Measurements from ENCODE around the gene RNF152.

The RNF152 gene

GRCh38 chr18:61926532-61926931 is 33.7 kb upstream of the RNF152 start:
- no peak for DNase-seq (ENCODE audit: low read depth)
- TF ChIP-seq CTCF (IDR thresholded peaks at IDR 0.05; ENCODE audit: control insufficient read depth, extremely low read depth, insufficient read depth) = no peak
- H3K4me3 ChIP-seq (ENCODE audit: low read depth, low read length) = no peak overlapping the region

DNA sequence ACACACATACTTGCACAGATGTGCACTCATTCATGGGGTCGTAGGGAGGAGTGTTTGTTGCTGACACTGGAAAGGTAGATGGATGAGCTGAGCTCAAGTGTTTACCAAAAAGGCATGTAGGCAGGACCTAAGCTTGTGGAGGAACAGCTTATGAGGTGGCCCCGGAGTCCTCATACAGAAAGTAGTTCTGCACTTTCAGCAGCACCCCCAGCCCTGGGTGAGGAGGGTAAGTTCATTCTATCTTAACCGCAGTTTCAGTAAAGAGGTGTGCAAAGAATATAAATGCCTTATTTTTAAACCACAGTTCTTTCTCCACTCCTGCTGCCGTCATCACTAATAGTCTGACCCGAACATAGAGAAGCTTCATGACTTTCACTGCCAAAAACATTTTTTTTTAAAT is 31.7 kb upstream of the RNF152 start:
- DNase-seq (ENCODE audit: low read depth) = no peak
- TF ChIP-seq CTCF (IDR thresholded peaks at IDR 0.05; ENCODE audit: control insufficient read depth, extremely low read depth, insufficient read depth) = no peak
- no peak overlapping the region for H3K4me3 ChIP-seq (ENCODE audit: low read depth, low read length)

- H3K4me3 ChIP-seq (ENCODE audit: low read depth, low read length) = no peak overlapping the region
- no peak for TF ChIP-seq CTCF (IDR thresholded peaks at IDR 0.05; ENCODE audit: control insufficient read depth, extremely low read depth, insufficient read depth)
- no peak for DNase-seq (ENCODE audit: low read depth)
Measured at GRCh38 chr18:61922435-61922834, 29.6 kb upstream of the RNF152 start.

DNA sequence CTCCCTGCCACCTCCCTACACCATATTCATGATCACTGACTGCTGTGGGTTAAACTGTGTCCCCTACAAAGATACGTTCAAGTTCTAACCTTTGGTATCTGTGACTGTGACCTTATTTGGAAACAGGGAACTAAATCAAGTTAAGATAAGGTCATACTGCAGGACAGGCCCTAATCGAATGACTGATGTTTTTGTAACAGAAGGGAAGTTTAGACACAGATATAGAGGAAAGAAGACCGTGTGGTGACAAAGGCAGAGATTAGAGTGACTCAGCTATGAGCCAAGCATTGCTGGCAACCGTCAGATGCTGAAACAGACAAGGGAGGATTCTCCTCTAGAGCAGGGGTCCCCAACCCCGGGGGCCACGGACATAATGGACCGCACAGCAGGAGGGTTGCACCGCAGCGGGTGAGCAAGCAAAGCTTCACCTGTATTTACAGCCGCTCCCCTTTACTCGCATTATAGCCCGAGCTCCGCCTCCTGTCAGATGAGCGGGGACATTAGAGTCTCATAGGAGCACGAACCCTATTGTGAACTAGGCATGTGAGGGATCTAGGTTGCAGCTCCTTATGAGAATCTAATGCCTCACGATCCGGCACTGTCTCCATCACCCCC is 28.9 kb upstream of the RNF152 start:
- TF ChIP-seq CTCF (IDR thresholded peaks at IDR 0.05; ENCODE audit: control insufficient read depth, extremely low read depth, insufficient read depth) = no peak
- H3K4me3 ChIP-seq (ENCODE audit: low read depth, low read length) = no peak overlapping the region
- DNase-seq (ENCODE audit: low read depth) = no peak

- TF ChIP-seq CTCF (IDR thresholded peaks at IDR 0.05; ENCODE audit: control insufficient read depth, extremely low read depth, insufficient read depth) = no peak
- H3K4me3 ChIP-seq (ENCODE audit: low read depth, low read length) = no peak overlapping the region
- no peak for DNase-seq (ENCODE audit: low read depth)
Measured at GRCh38 chr18:61917818-61918217, 25.0 kb upstream of the RNF152 start.

DNA sequence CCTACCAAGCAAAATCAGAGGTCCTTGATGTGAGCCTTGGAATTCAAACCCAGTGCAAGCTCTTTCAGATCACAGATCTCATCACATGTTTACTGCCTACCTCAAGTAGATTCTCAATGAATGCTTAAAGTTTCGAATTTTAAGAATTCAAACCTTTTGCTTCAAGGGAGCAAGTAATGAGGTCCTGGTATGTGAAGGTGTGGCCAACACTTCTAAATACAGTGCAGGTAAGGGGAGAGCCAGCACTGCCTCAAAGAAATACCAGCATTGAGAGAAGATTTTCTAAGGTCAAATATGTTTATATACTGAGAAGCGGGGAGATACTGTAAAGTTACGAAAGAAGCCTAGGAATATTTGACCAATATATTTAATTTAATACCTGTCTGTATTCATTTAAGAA is 19.7 kb upstream of the RNF152 start:
- H3K4me3 ChIP-seq (ENCODE audit: low read depth, low read length) = no peak overlapping the region
- DNase-seq (ENCODE audit: low read depth) = no peak
- no peak for TF ChIP-seq CTCF (IDR thresholded peaks at IDR 0.05; ENCODE audit: control insufficient read depth, extremely low read depth, insufficient read depth)

GRCh38 chr18:61910101-61910500 is 17.3 kb upstream of the RNF152 start:
- DNase-seq (ENCODE audit: low read depth) = no peak
- TF ChIP-seq CTCF (IDR thresholded peaks at IDR 0.05; ENCODE audit: control insufficient read depth, extremely low read depth, insufficient read depth) = no peak
- no peak overlapping the region for H3K4me3 ChIP-seq (ENCODE audit: low read depth, low read length)
